Measurements from ENCODE around the gene LHFPL6. TPM values are rescaled to one million over a fixed set of nuclear protein-coding genes. Genes with fewer than 3 reads are reported as not detected.

Gene LHFPL6
- total and polyA plus RNA-seq, 12 donors = 41.5 to 65.8 (median 55.4) TPM

- peaks cover 0 to 10% (median 0%) of the 10 kb centered on the region in 9 donors for H3K36me3 ChIP-seq
- no peaks in the 10 kb centered on the region for H3K9me3 ChIP-seq
- peak overlapping the region in 1 of 10 donors; percentile 2 for H3K27ac ChIP-seq
- intact Hi-C loops (cut with DNase I) = no loop called here
- peaks cover 0 to 57% (median 38%) of the 10 kb centered on the region in 9 donors for H3K4me1 ChIP-seq
- no peak overlapping the region for H3K4me3 ChIP-seq
- DNase-seq (no peak), ATAC-seq (peak in 1 of 8 donors; percentile 26)
- no peak for TF ChIP-seq CTCF (IDR thresholded peaks at IDR 0.05)
- no peaks in the 10 kb centered on the region for H3K27me3 ChIP-seq
- 95 to 97% methylated on average over 4 of the region's 4 CpGs for WGBS, 2 donors
Observed at GRCh38 chr13:39379667-39380655, 223.0 kb downstream of the LHFPL6 start.

- no peaks in the 10 kb centered on the region for H3K9me3 ChIP-seq
- no peak for TF ChIP-seq CTCF (IDR thresholded peaks at IDR 0.05)
- no peaks in the 10 kb centered on the region for H3K27me3 ChIP-seq
- DNase-seq = no peak
- ATAC-seq = no peak
- no peak overlapping the region for H3K4me3 ChIP-seq
- 77 to 83% methylated on average over 2 of the region's 2 CpGs for WGBS, 2 donors
- H3K36me3 ChIP-seq = peaks cover 0 to 10% (median 0%) of the 10 kb centered on the region in 9 donors
- H3K4me1 ChIP-seq = peaks cover 0 to 56% (median 33%) of the 10 kb centered on the region in 9 donors
- H3K27ac ChIP-seq = peak overlapping the region in 1 of 10 donors; percentile 2
- intact Hi-C loops (cut with DNase I) = no loop called here
Observed at GRCh38 chr13:39379118-39379517, 223.9 kb downstream of the LHFPL6 start.

- Histone ChIP-seq H3K36me3 (peaks cover 0 to 10% (median 0%) of the 10 kb centered on the region in 9 donors), H3K27ac (peak overlapping the region in 1 of 10 donors; percentile 21), H3K4me3 (no peak overlapping the region), H3K4me1 (peaks cover 0 to 50% (median 33%) of the 10 kb centered on the region in 9 donors), H3K9me3 (no peaks in the 10 kb centered on the region), H3K27me3 (no peaks in the 10 kb centered on the region)
- intact Hi-C loops (cut with DNase I) = no loop called here
- DNase-seq = no peak
- no peak for ATAC-seq
- WGBS, 2 donors = 52 to 58% methylated on average over 2 of the region's 2 CpGs
- TF ChIP-seq CTCF (IDR thresholded peaks at IDR 0.05) = no peak
Observed at GRCh38 chr13:39378306-39378705, 224.7 kb downstream of the LHFPL6 start.

- peaks cover 0 to 56% (median 33%) of the 10 kb centered on the region in 9 donors for H3K4me1 ChIP-seq
- WGBS, 2 donors = 57 to 63% methylated on average over 1 of the region's 1 CpG
- TF ChIP-seq CTCF (IDR thresholded peaks at IDR 0.05) = no peak
- H3K36me3 ChIP-seq = peaks cover 0 to 10% (median 0%) of the 10 kb centered on the region in 9 donors
- no peak overlapping the region for H3K27ac ChIP-seq
- H3K9me3 ChIP-seq = no peaks in the 10 kb centered on the region
- ATAC-seq (no peak), DNase-seq (no peak)
- no peaks in the 10 kb centered on the region for H3K27me3 ChIP-seq
- no peak overlapping the region for H3K4me3 ChIP-seq
- intact Hi-C loops (cut with DNase I) = no loop called here
Observed at GRCh38 chr13:39377699-39378098, 225.3 kb downstream of the LHFPL6 start.

Data from heart right ventricle (tissue), 16 donors.